GM21360 (cell line): ENCODE results near the gene PRR20E.
"Not testable (repeated sequence)": the region's sequence is repeated elsewhere in the genome, so short reads cannot be mapped to it uniquely, and the experiment has no call there.

Experiments used
- ATAC-seq: cut with Tn5 transposase; IDR thresholded peaks from one replicate; pipeline ENCODE4 v1.9.1; 2021; ENCODE audit warnings: mild to moderate bottlenecking, moderate library complexity; ENCODE audit not compliant: unreplicated experiment

PRR20E gene

DNA sequence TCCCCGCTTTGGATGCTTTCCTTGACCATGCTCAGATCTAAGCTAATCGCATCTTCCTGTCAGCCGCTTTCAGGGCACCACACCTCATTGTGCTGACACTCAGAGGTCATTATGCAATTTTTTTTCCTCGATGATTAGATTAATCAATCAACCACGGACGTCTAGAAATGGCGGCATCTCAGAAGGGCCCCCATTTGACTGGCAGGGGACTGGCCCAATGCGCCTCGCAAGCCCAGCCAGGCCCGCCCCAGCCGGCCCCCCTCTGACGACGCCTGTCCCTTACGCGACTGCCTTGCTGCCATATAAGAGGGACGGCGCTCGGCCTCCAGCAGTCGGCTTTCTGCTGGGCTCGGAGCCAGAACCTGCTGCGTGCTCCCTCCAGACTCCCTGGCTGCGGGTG is at the start of gene PRR20E:
PRR20E (plus strand) TSS at position 301 of the 400 bp plus-strand sequence. CDS start 387 bp downstream, outside the sequence.
- ATAC-seq: not testable (repeated sequence)

GRCh38 chr13:57123681-57124080 is 43.3 kb upstream of the PRR20E start:
- ATAC-seq: no peak

DNA sequence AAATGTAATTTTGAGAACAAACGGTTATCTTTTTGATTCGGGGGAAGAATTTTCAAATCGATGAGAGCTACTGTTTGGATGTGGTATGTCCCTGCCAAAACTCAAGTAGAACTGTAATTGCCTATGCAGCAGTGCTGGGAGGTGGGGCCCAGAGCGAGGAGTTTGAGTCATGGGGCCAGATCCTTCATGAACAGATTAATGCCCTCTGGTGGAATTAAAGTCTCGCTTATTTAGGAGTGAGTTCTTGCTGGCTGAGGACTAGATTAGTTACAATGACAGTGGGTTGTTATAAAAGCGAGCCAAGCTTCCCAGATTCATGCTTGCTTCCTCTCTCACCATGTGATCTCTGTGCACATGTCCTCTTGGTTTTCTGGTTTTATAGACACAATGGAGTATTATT is 38.1 kb upstream of the PRR20E start:
- ATAC-seq: no peak

DNA sequence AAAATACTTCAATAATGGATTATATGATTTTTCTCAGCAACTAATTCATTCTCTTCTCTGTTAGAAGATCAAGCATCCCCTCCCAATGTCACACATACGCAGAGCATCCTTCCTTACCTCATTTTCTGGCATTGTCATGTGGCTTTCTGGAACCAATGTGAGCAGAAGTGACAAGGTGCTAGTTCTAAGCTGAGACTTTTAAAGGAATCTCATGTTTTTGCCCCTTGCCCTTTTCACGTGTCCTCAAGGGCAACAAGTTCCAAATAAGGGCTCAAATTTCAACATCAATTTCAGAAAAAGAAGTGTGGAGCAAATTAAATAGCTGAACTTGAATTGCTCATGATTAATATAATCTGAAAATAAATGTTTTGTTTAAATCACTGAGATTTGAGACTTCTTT is 30.9 kb upstream of the PRR20E start:
- no peak for ATAC-seq

GRCh38 chr13:57137585-57137984 is 29.4 kb upstream of the PRR20E start:
- ATAC-seq: no peak

GRCh38 chr13:57138988-57139387 is 28.0 kb upstream of the PRR20E start:
- ATAC-seq: no peak

DNA sequence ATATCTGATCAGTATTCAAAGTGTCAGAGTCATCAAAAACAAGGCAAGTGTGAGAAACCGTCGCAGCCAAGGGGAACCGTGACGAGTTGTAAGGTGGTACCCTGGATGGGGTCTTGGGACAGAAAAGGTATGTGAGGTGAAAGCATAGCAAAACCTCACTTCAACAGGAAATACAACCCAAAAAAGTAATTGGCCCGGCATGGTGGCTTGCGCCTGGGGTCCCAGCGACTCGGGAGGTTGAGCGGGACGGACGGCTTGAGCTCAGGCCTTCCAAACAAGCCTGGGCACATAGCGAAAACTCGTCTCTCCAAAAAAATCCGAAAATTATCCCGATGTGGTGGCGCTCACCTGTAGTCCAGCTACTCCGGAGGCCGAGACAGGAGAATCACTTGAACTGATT is 27.2 kb upstream of the PRR20E start:
- not testable (repeated sequence) for ATAC-seq

DNA sequence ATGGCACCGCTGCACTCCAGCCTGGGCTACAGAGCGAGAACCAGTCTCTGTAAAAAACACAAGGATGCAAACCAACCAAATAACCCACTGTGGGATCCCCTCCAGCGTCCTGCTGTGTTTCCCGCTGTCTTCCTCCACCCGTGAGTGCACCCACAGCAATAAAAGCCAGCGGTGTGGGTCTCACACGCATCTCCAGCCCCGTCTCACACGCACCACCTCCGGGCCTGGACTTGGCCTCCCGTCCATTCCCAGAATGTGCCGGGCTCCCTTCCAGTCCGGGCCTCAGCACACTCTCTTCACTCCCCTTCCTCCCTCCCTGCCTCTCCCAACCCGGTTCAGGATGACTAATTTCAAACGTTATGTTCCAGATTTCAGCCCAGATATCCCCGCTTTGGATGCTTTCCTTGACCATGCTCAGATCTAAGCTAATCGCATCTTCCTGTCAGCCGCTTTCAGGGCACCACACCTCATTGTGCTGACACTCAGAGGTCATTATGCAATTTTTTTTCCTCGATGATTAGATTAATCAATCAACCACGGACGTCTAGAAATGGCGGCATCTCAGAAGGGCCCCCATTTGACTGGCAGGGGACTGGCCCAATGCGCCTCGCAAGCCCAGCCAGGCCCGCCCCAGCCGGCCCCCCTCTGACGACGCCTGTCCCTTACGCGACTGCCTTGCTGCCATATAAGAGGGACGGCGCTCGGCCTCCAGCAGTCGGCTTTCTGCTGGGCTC is 26.6 kb upstream of the PRR20E start, which contains the start of gene PRR20A:
PRR20A (plus strand) TSS at position 684 of the 734 bp plus-strand sequence. CDS start 387 bp downstream, outside the sequence.
- not testable (repeated sequence) for ATAC-seq

- not testable (repeated sequence) for ATAC-seq
Observed at GRCh38 chr13:57147188-57147587, 19.8 kb upstream of the PRR20E start, which contains the start of gene PRR20B. Gene PRR20B, plus strand, starts transcription at chr13:57147488. Its CDS starts 387 bp downstream, at chr13:57147875.

DNA sequence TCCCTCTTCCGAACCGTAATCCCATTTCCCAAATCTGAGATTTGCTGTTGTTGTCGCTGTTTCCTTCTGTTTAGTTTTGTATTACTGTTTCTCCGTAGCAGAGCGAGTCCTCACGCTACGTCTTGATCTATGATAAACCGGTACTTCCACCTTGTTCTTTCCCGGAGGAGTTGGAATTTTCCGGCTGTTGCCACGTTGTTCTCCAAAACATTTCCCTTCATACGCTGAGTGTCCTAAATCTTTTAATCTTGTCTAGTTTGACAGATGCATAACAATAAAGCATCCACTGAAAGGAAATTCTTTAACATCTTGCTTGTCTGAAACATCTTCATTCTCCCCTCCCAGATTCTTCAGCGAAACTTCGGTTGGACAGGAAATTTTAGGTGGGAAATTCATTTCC is 18.9 kb upstream of the PRR20E start:
- not testable (repeated sequence) for ATAC-seq

DNA sequence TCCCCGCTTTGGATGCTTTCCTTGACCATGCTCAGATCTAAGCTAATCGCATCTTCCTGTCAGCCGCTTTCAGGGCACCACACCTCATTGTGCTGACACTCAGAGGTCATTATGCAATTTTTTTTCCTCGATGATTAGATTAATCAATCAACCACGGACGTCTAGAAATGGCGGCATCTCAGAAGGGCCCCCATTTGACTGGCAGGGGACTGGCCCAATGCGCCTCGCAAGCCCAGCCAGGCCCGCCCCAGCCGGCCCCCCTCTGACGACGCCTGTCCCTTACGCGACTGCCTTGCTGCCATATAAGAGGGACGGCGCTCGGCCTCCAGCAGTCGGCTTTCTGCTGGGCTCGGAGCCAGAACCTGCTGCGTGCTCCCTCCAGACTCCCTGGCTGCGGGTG is 13.2 kb upstream of the PRR20E start, which contains the start of gene PRR20C:
PRR20C (plus strand) TSS at position 301 of the 400 bp plus-strand sequence. CDS start 387 bp downstream, outside the sequence.
- not testable (repeated sequence) for ATAC-seq

DNA sequence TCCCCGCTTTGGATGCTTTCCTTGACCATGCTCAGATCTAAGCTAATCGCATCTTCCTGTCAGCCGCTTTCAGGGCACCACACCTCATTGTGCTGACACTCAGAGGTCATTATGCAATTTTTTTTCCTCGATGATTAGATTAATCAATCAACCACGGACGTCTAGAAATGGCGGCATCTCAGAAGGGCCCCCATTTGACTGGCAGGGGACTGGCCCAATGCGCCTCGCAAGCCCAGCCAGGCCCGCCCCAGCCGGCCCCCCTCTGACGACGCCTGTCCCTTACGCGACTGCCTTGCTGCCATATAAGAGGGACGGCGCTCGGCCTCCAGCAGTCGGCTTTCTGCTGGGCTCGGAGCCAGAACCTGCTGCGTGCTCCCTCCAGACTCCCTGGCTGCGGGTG is 6.7 kb upstream of the PRR20E start, which contains the start of gene PRR20D:
PRR20D (plus strand) TSS at position 301 of the 400 bp plus-strand sequence. CDS start 387 bp downstream, outside the sequence.
- ATAC-seq: not testable (repeated sequence)

DNA sequence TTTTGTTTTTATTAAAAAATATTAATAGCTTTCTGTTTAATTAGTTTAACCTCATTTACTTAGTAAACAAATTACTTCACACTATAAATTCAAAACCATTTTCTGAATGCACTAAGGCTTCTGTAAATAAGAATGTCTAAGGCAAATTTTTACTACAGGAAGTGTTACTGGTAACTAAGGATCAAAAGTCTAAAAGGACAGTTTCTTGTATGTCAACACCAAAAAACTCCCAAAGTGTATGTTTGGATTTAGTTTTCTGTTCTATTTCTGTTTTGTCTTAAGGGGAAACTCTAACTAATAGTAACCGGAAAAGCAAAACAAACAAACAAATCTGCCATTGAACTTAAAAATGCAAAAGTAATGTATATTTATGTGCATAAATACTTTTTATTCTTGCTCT is 24.7 kb downstream of the PRR20E start:
- no peak for ATAC-seq

GRCh38 chr13:57212989-57213388 is 46.0 kb downstream of the PRR20E start:
- no peak for ATAC-seq
